IMR-90 (cell line): Measurements from ENCODE around the gene C2orf49. TPM values are rescaled to one million over a fixed set of nuclear protein-coding genes. Genes with fewer than 3 reads are reported as not detected.
A peak's percentile ranks its signal among the peaks of the same experiment; 100 is the strongest.

Experiments used
- ATAC-seq: fragments of 200-7000 bp; cut with Tn5 transposase; 2 replicates; pipeline ENCODE4 v1.9.1; 2020; ENCODE audit warnings: low read depth, mild to moderate bottlenecking, moderate library complexity
- BruUV-seq: library from RNA; stranded (reverse); fragments of 400-500 nt; replicated peaks from 2 replicates; lab custom pipeline; 2021; lab: Mats Ljungman, UMichigan
- CTCF ChIA-PET: fragments of 300-600 bp; formaldehyde crosslinking; extraction: SDS; loops from one replicate; lab custom pipeline; 2021; ENCODE audit warnings: antibody characterized with exemption; lab: Yijun Ruan, JAX
- POLR2A ChIA-PET: fragments of 300-600 bp; sonication (Branson Sonifier 250); formaldehyde crosslinking; loops from one replicate; lab custom pipeline; 2022; ENCODE audit warnings: antibody characterized with exemption; ENCODE audit not compliant: unreplicated experiment; lab: Charles Lee
- DNase-seq: peaks from one replicate; pipeline ENCODE4 v3.0.0; 2013
- H2AFZ ChIP-seq: replicated peaks from 2 replicates; pipeline ENCODE3; 2013; ENCODE audit warnings: low read length, mild to moderate bottlenecking; ENCODE audit not compliant: poor library complexity
- H2AK5ac ChIP-seq: 2 replicates; pipeline ENCODE4 v1.6.1; 2013; ENCODE audit warnings: low read depth, low read length, inconsistent platforms
- H2AK9ac ChIP-seq: replicated peaks from 2 replicates; pipeline ENCODE3; 2013; ENCODE audit warnings: mild to moderate bottlenecking, low read depth, low read length, moderate library complexity; ENCODE audit not compliant: poor library complexity
- H2BK120ac ChIP-seq: 2 replicates; pipeline ENCODE4 v1.6.1; 2013; ENCODE audit warnings: low read depth, low read length, inconsistent platforms
- H2BK15ac ChIP-seq: 3 replicates; pipeline ENCODE4 v1.6.1; 2013; ENCODE audit warnings: low read depth, low read length, inconsistent platforms
- H2BK20ac ChIP-seq: 2 replicates; pipeline ENCODE4 v1.6.1; 2013; ENCODE audit warnings: low read depth, mild to moderate bottlenecking, inconsistent platforms, low read length, moderate library complexity
- H2BK5ac ChIP-seq: 2 replicates; pipeline ENCODE4 v1.6.1; 2013; ENCODE audit warnings: mild to moderate bottlenecking, low read depth, low read length, inconsistent platforms; ENCODE audit not compliant: poor library complexity, severe bottlenecking
- H3K14ac ChIP-seq: replicated peaks from 2 replicates; pipeline ENCODE4 v1.6.1; 2013; ENCODE audit warnings: low read depth, low read length, inconsistent platforms
- H3K18ac ChIP-seq: 2 replicates; pipeline ENCODE4 v1.6.1; 2013; ENCODE audit warnings: low read depth, low read length, control low read depth
- H3K23ac ChIP-seq: 2 replicates; pipeline ENCODE4 v1.6.1; 2013; ENCODE audit warnings: low read depth, low read length, inconsistent platforms
- H3K27ac ChIP-seq: 2 replicates; pipeline ENCODE4 v1.5.1; 2013; ENCODE audit warnings: mild to moderate bottlenecking, control low read depth, low read length; ENCODE audit not compliant: insufficient read depth
- H3K27me3 ChIP-seq: 2 replicates; pipeline ENCODE4 v1.6.1; 2013; ENCODE audit warnings: low read length; ENCODE audit not compliant: control insufficient read depth, insufficient read depth
- H3K36me3 ChIP-seq: 2 replicates; pipeline ENCODE4 v1.6.1; 2013; ENCODE audit warnings: low read length, mixed read lengths; ENCODE audit not compliant: control insufficient read depth, insufficient read depth
- H3K4ac ChIP-seq: 2 replicates; pipeline ENCODE4 v1.6.1; 2013; ENCODE audit warnings: low read depth, low read length, inconsistent platforms
- H3K4me1 ChIP-seq: 2 replicates; pipeline ENCODE4 v1.6.1; 2013; ENCODE audit warnings: low read length, mixed read lengths; ENCODE audit not compliant: control insufficient read depth, insufficient read depth
- H3K4me2 ChIP-seq: 2 replicates; pipeline ENCODE4 v1.6.1; 2013; ENCODE audit warnings: low read depth, mild to moderate bottlenecking, control low read depth, low read length, moderate library complexity
- H3K4me3 ChIP-seq: 2 replicates; pipeline ENCODE4 v1.5.1; 2013; ENCODE audit warnings: low read depth, mild to moderate bottlenecking, control low read depth, low read length, moderate library complexity; ENCODE audit not compliant: insufficient read depth
- H3K56ac ChIP-seq: 2 replicates; pipeline ENCODE4 v1.6.1; 2013; ENCODE audit warnings: low read length, inconsistent platforms; ENCODE audit not compliant: insufficient read depth; ENCODE audit errors: extremely low read depth
- H3K79me1 ChIP-seq, 2 experiments: 2 replicates each; pipeline ENCODE4 v1.6.1; 2013; ENCODE audit warnings: low read length in 2 of 2, inconsistent platforms in 1 of 2, low read depth in 1 of 2
- H3K9ac ChIP-seq: 2 replicates; pipeline ENCODE4 v1.6.1; 2013; ENCODE audit warnings: low read depth, low read length, control low read depth
- H3K9me1 ChIP-seq: 2 replicates; pipeline ENCODE4 v1.6.1; 2013; ENCODE audit warnings: low read length, inconsistent platforms; ENCODE audit not compliant: insufficient read depth
- H3K9me3 ChIP-seq: 2 replicates; pipeline ENCODE4 v1.6.1; 2013; ENCODE audit warnings: low read length; ENCODE audit not compliant: control insufficient read depth, insufficient read depth
- H4K20me1 ChIP-seq: 2 replicates; pipeline ENCODE4 v1.6.1; 2013; ENCODE audit warnings: low read length, inconsistent platforms; ENCODE audit not compliant: insufficient read depth
- H4K5ac ChIP-seq: 2 replicates; pipeline ENCODE4 v1.6.1; 2013; ENCODE audit warnings: mild to moderate bottlenecking, low read depth, low read length, control low read depth
- H4K8ac ChIP-seq, 2 experiments: 2 replicates each; pipeline ENCODE4 v1.6.1; 2013; ENCODE audit warnings: low read depth in 2 of 2, low read length in 2 of 2, control low read depth in 1 of 2, inconsistent platforms in 1 of 2
- H4K91ac ChIP-seq: 2 replicates; pipeline ENCODE4 v1.6.1; 2013; ENCODE audit warnings: low read depth, low read length, inconsistent platforms; ENCODE audit not compliant: insufficient read depth
- CHD1 ChIP-seq: IDR thresholded peaks from 2 replicates; pipeline ENCODE4 v1.6.1; 2012; ENCODE audit warnings: low read depth, low read length, improper control_type of control experiment
- MAFK ChIP-seq: IDR thresholded peaks from 2 replicates; pipeline ENCODE4 v1.6.1; 2012; ENCODE audit warnings: low read depth, low read length, improper control_type of control experiment
- RFX5 ChIP-seq: IDR thresholded peaks from 2 replicates; pipeline ENCODE4 v1.8.0; 2012; ENCODE audit warnings: low read depth, mild to moderate bottlenecking, low read length, moderate library complexity
- WGBS, 2 experiments: methylation state at CpG; one replicate each; pipeline versions ENCODE4 v1.1.5 to v1.1.7; 2013; ENCODE audit warnings: missing lambda C conversion rate in 2 of 2; ENCODE audit not compliant: insufficient read length in 1 of 2; ENCODE audit errors: extremely low coverage in 2 of 2; 5-methylcytosine and 5-hydroxymethylcytosine counted together
- dilution Hi-C: fragments of 300-500 bp; cut with HindIII; formaldehyde crosslinking; loops from one replicate; pipeline ENCODE4 v1.14.3; 2018; ENCODE audit warnings: low sequenced_read_pairs; ENCODE audit not compliant: unreplicated experiment
- in situ Hi-C: fragments of 300-500 bp; cut with MboI; formaldehyde crosslinking; loops from 3 replicates; pipeline ENCODE4 v1.14.3; 2019; ENCODE audit warnings: low sequenced_read_pairs, inconsistent platforms, mixed read lengths
- intact Hi-C: fragments of 100-400 bp; cut with micrococcal nuclease; formaldehyde crosslinking; loops from 2 replicates; pipeline ENCODE4 v1.10.0; 2022
- polyA plus RNA-seq, 3 experiments: library from polyadenylated mRNA; depleted of rRNA; stranded (reverse); fragments of >200 nt; gene quantifications; 2 replicates each; pipeline ENCODE4 v1.2.3, GENCODE V29; 2012; ENCODE audit warnings: low replicate concordance in 1 of 3
- total RNA-seq: library from RNA; depleted of rRNA; stranded (reverse); fragments of >200 nt; gene quantifications from 2 replicates; pipeline ENCODE4 v1.2.3, GENCODE V29; 2012

The C2orf49 gene
- total and polyA plus RNA-seq, 2 of the 4 experiments (the other 2 are of a cell fraction) = 3.8 to 8.5 TPM

GRCh38 chr2:105335469-105335868 lies 1.9 kb upstream of the C2orf49 start:
- Histone ChIP-seq H4K8ac (no peak overlapping the region), H3K79me1 (peaks cover 12 to 38% of the 10 kb centered on the region in 2 experiments), H2AFZ (no peak overlapping the region), H4K5ac (no peak overlapping the region), H3K4me3 (no peak overlapping the region), H2BK120ac (no peak overlapping the region), H4K20me1 (no peaks in the 10 kb centered on the region; the same call in 1 of the 2 replicates), H2AK5ac (no peak overlapping the region), H3K27ac (no peak overlapping the region), H3K14ac (no peak overlapping the region), H3K56ac (no peak overlapping the region), H4K91ac (no peak overlapping the region), H2AK9ac (no peak overlapping the region), H2BK20ac (no peak overlapping the region), H3K4me1 (peaks cover 5% of the 10 kb centered on the region; the same call in 1 of the 2 replicates), H3K4me2 (no peak overlapping the region), H3K18ac (no peak overlapping the region), H3K4ac (no peak overlapping the region), H3K27me3 (no peaks in the 10 kb centered on the region), H2BK5ac (no peak overlapping the region), H3K9me3 (no peaks in the 10 kb centered on the region), H3K9ac (no peak overlapping the region), H3K9me1 (peaks cover 6% of the 10 kb centered on the region; the same call in 1 of the 2 replicates), H2BK15ac (no peak overlapping the region), H3K23ac (no peak overlapping the region), H3K36me3 (peaks cover 7% of the 10 kb centered on the region)
- TF ChIP-seq RFX5 (no peak), MAFK (peak; percentile 95), CHD1 (no peak)
- intact Hi-C loops (no loop called here), in situ Hi-C loops (loop anchor here (25.0 kb wide), 1 partner anchor 452 kb away; no protein-coding TSS in a partner anchor), dilution Hi-C loops (no loop called here)
- BruUV-seq = no TSS peak
- ChIA-PET CTCF (interaction anchor here (0.8 to 1.2 kb wide), 2 partner anchors 9 to 186 kb away, joined by 4 to 7 read pairs; no protein-coding TSS in a partner anchor), POLR2A (no interaction called here)
- ATAC-seq (no peak), DNase-seq (no peak)
- no CpG with 5 or more reads among the region's 2 CpGs for WGBS, 2 experiments
